HepG2 (cell line): ENCODE results near the gene ABTB2. TPM values are rescaled to one million over a fixed set of nuclear protein-coding genes. Genes with fewer than 3 reads are reported as not detected.

Experiments
- FOSL2 ChIP-seq: sonication (generic); formaldehyde crosslinking; IDR thresholded peaks from 2 replicates; pipeline ENCODE4 v1.4.0; 2020; ENCODE audit warnings: missing genetic modification reagents
- HMG20A ChIP-seq: IDR thresholded peaks from 2 replicates; pipeline ENCODE4 v1.6.1; 2016; ENCODE audit warnings: borderline replicate concordance
- NR3C1 ChIP-seq: sonication (generic); formaldehyde crosslinking; IDR thresholded peaks from 2 replicates; pipeline ENCODE4 v1.4.0; 2020; ENCODE audit warnings: missing genetic modification reagents
- PTBP1 ChIP-seq: fragments of 200-400 bp; formaldehyde crosslinking; IDR thresholded peaks from 2 replicates; pipeline ENCODE4 v1.6.1; 2018; ENCODE audit warnings: low read length, low read depth; ENCODE audit not compliant: poor library complexity, severe bottlenecking
- SOX13 ChIP-seq, 3 experiments: fragments of 450-650 bp in 1 of 3; sonication (generic) in 1 of 3; formaldehyde crosslinking in 1 of 3; IDR thresholded peaks in 2 of 3; conservative IDR thresholded peaks in 1 of 3; 2 replicates each; pipeline versions ENCODE4 v1.5.0 to v1.6.1; 2016 to 2020; ENCODE audit warnings: antibody characterized with exemption in 1 of 3, mild to moderate bottlenecking in 1 of 3, missing compliant biosample characterization in 1 of 3, missing genetic modification reagents in 1 of 3, moderate library complexity in 1 of 3
- SOX6 ChIP-seq, 2 experiments: fragments of 450-650 bp in 1 of 2; sonication (generic) in 1 of 2; formaldehyde crosslinking in 1 of 2; IDR thresholded peaks; 2 replicates each; pipeline versions ENCODE4 v1.4.0 to v1.6.1; 2017 to 2020; ENCODE audit warnings: antibody characterized with exemption in 1 of 2, mild to moderate bottlenecking in 1 of 2, missing genetic modification reagents in 1 of 2
- ZNF234 ChIP-seq: sonication (generic); formaldehyde crosslinking; conservative IDR thresholded peaks from 2 replicates; pipeline ENCODE4 v1.5.1; 2020; ENCODE audit warnings: mild to moderate bottlenecking, missing genetic modification reagents
- ZNF335 ChIP-seq: sonication (generic); formaldehyde crosslinking; IDR thresholded peaks from 2 replicates; pipeline ENCODE4 v1.4.0; 2020; ENCODE audit warnings: missing genetic modification reagents
- ZNF780A ChIP-seq: sonication (generic); formaldehyde crosslinking; IDR thresholded peaks from 2 replicates; pipeline ENCODE4 v1.8.0; 2022; ENCODE audit warnings: mild to moderate bottlenecking, missing genetic modification reagents, moderate library complexity
- polyA plus RNA-seq, 8 experiments: library from polyadenylated mRNA; depleted of rRNA in 3 of 8; stranded (reverse) in 7 of 8; unstranded in 1 of 8; fragments of >200 nt; fragmentation: Illumina TruSeq in 4 of 8; extraction: Trizol in 4 of 8; gene quantifications; 2 replicates each; pipeline versions ENCODE4 v1.2.1 to v1.2.3, GENCODE V29; 2011 to 2016; ENCODE audit warnings: low read depth in 4 of 8, missing spikeins in 1 of 8, mixed read lengths in 1 of 8; ENCODE audit not compliant: insufficient read depth in 1 of 8
- total RNA-seq, 5 experiments: library from RNA; depleted of rRNA; stranded (reverse); fragments of >200 nt; fragmentation: Illumina TruSeq; extraction: Trizol; gene quantifications; 2 replicates each; pipeline ENCODE4 v1.2.3, GENCODE V29; 2016; ENCODE audit warnings: low read depth in 1 of 5
- TF ChIP-seq, protein P1 (sequence below): sonication (generic); formaldehyde crosslinking; conservative IDR thresholded peaks from 2 replicates; pipeline ENCODE4 v1.4.0; 2020; ENCODE audit warnings: mild to moderate bottlenecking, missing genetic modification reagents, moderate library complexity
- TF ChIP-seq, protein P2 (sequence below): sonication (generic); formaldehyde crosslinking; IDR thresholded peaks from 2 replicates; pipeline ENCODE4 v1.5.1; 2020; ENCODE audit warnings: missing genetic modification reagents, mild to moderate bottlenecking, borderline replicate concordance
- TF ChIP-seq, protein P3 (sequence below): IDR thresholded peaks from 2 replicates; pipeline ENCODE4 v1.4.0; 2020; ENCODE audit warnings: mild to moderate bottlenecking, missing genetic modification reagents
- TF ChIP-seq, protein P4 (sequence below): sonication (generic); formaldehyde crosslinking; IDR thresholded peaks from 2 replicates; pipeline ENCODE4 v1.5.1; 2020; ENCODE audit warnings: mild to moderate bottlenecking, missing genetic modification reagents, moderate library complexity

The ABTB2 gene
- total and polyA plus RNA-seq, 2 of the 13 experiments (the other 11 are each of a cell fraction or from before 2014, with no cell fraction given), result 5.1 to 15.4 TPM

DNA sequence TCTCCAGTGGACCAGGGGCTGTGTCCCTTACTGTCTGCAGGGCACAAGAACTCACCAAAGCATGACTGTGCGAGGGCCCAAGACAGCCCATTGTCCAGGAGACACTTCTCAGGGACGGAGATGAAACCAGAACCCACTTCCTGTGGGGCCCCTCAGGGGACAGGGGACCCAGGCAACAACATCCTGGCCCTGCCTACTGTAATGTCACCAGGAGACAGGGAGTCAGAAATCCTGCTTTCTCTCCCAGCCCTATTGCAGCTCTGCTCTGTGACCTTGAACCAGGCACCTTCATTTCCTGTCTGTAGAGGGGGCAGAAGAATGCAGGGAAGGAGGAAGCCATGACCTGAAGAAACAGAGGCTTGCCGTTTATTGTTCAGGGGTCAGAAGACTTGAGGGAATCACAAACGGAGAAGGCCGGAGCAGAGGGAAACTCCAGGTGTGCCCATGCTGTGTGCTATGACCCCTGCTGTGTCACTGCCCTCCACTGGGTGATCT is 154.4 kb downstream of the ABTB2 start (continued):
- TF ChIP-seq, protein P1, sequence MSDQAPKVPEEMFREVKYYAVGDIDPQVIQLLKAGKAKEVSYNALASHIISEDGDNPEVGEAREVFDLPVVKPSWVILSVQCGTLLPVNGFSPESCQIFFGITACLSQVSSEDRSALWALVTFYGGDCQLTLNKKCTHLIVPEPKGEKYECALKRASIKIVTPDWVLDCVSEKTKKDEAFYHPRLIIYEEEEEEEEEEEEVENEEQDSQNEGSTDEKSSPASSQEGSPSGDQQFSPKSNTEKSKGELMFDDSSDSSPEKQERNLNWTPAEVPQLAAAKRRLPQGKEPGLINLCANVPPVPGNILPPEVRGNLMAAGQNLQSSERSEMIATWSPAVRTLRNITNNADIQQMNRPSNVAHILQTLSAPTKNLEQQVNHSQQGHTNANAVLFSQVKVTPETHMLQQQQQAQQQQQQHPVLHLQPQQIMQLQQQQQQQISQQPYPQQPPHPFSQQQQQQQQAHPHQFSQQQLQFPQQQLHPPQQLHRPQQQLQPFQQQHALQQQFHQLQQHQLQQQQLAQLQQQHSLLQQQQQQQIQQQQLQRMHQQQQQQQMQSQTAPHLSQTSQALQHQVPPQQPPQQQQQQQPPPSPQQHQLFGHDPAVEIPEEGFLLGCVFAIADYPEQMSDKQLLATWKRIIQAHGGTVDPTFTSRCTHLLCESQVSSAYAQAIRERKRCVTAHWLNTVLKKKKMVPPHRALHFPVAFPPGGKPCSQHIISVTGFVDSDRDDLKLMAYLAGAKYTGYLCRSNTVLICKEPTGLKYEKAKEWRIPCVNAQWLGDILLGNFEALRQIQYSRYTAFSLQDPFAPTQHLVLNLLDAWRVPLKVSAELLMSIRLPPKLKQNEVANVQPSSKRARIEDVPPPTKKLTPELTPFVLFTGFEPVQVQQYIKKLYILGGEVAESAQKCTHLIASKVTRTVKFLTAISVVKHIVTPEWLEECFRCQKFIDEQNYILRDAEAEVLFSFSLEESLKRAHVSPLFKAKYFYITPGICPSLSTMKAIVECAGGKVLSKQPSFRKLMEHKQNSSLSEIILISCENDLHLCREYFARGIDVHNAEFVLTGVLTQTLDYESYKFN, result peak; percentile 41
- TF ChIP-seq HMG20A (CRISPR knock-in tag), result peak; percentile 46; the same call in 1 of the 2 replicates
- 0 out of 2 replicates have a peak, but pooled peaks have one; percentile 22 for TF ChIP-seq ZNF335
- TF ChIP-seq ZNF234 (CRISPR knock-in tag), result no peak
- TF ChIP-seq SOX6 (IDR thresholded peaks at IDR 0.05), result no peak
- TF ChIP-seq SOX6 (CRISPR knock-in tag; IDR thresholded peaks at IDR 0.05), result peak; percentile 65
- TF ChIP-seq NR3C1 (CRISPR knock-in tag), result no peak
- TF ChIP-seq, protein P2, sequence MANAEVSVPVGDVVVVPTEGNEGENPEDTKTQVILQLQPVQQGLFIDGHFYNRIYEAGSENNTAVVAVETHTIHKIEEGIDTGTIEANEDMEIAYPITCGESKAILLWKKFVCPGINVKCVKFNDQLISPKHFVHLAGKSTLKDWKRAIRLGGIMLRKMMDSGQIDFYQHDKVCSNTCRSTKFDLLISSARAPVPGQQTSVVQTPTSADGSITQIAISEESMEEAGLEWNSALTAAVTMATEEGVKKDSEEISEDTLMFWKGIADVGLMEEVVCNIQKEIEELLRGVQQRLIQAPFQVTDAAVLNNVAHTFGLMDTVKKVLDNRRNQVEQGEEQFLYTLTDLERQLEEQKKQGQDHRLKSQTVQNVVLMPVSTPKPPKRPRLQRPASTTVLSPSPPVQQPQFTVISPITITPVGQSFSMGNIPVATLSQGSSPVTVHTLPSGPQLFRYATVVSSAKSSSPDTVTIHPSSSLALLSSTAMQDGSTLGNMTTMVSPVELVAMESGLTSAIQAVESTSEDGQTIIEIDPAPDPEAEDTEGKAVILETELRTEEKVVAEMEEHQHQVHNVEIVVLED (CRISPR knock-in tag), result no peak
- peak; percentile 58 for TF ChIP-seq FOSL2 (CRISPR knock-in tag)
- TF ChIP-seq, protein P3, sequence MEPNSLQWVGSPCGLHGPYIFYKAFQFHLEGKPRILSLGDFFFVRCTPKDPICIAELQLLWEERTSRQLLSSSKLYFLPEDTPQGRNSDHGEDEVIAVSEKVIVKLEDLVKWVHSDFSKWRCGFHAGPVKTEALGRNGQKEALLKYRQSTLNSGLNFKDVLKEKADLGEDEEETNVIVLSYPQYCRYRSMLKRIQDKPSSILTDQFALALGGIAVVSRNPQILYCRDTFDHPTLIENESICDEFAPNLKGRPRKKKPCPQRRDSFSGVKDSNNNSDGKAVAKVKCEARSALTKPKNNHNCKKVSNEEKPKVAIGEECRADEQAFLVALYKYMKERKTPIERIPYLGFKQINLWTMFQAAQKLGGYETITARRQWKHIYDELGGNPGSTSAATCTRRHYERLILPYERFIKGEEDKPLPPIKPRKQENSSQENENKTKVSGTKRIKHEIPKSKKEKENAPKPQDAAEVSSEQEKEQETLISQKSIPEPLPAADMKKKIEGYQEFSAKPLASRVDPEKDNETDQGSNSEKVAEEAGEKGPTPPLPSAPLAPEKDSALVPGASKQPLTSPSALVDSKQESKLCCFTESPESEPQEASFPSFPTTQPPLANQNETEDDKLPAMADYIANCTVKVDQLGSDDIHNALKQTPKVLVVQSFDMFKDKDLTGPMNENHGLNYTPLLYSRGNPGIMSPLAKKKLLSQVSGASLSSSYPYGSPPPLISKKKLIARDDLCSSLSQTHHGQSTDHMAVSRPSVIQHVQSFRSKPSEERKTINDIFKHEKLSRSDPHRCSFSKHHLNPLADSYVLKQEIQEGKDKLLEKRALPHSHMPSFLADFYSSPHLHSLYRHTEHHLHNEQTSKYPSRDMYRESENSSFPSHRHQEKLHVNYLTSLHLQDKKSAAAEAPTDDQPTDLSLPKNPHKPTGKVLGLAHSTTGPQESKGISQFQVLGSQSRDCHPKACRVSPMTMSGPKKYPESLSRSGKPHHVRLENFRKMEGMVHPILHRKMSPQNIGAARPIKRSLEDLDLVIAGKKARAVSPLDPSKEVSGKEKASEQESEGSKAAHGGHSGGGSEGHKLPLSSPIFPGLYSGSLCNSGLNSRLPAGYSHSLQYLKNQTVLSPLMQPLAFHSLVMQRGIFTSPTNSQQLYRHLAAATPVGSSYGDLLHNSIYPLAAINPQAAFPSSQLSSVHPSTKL (CRISPR knock-in tag), result peak; percentile 64
- TF ChIP-seq SOX13 (IDR thresholded peaks at IDR 0.05), result no peak
- peak in 1 of 2 experiments; percentile 19; a peak in 1 of 4 replicates for TF ChIP-seq SOX13 (CRISPR knock-in tag; conservative IDR thresholded peaks at IDR 0.05 in 1 of 2, IDR thresholded peaks at IDR 0.05 in 1 of 2)
- TF ChIP-seq PTBP1, result no peak
- TF ChIP-seq, protein P4, sequence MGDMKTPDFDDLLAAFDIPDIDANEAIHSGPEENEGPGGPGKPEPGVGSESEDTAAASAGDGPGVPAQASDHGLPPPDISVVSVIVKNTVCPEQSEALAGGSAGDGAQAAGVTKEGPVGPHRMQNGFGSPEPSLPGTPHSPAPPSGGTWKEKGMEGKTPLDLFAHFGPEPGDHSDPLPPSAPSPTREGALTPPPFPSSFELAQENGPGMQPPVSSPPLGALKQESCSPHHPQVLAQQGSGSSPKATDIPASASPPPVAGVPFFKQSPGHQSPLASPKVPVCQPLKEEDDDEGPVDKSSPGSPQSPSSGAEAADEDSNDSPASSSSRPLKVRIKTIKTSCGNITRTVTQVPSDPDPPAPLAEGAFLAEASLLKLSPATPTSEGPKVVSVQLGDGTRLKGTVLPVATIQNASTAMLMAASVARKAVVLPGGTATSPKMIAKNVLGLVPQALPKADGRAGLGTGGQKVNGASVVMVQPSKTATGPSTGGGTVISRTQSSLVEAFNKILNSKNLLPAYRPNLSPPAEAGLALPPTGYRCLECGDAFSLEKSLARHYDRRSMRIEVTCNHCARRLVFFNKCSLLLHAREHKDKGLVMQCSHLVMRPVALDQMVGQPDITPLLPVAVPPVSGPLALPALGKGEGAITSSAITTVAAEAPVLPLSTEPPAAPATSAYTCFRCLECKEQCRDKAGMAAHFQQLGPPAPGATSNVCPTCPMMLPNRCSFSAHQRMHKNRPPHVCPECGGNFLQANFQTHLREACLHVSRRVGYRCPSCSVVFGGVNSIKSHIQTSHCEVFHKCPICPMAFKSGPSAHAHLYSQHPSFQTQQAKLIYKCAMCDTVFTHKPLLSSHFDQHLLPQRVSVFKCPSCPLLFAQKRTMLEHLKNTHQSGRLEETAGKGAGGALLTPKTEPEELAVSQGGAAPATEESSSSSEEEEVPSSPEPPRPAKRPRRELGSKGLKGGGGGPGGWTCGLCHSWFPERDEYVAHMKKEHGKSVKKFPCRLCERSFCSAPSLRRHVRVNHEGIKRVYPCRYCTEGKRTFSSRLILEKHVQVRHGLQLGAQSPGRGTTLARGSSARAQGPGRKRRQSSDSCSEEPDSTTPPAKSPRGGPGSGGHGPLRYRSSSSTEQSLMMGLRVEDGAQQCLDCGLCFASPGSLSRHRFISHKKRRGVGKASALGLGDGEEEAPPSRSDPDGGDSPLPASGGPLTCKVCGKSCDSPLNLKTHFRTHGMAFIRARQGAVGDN (CRISPR knock-in tag), result peak; percentile 68
- no peak for TF ChIP-seq ZNF780A (CRISPR knock-in tag)
